A549 (cell line): ENCODE measurements around the gene CGREF1. TPM values are rescaled to one million over a fixed set of nuclear protein-coding genes. Genes with fewer than 3 reads are reported as not detected.

Experiments used
- ATAC-seq, 2 experiments: fragments of 200-7000 bp in 1 of 2; fragments of >200 bp in 1 of 2; cut with Nextera tagmentation in 1 of 2; cut with Tn5 transposase in 1 of 2; 3 replicates each; pipeline versions ENCODE4 v1.8.0 to v1.9.1; 2018 to 2020; ENCODE audit warnings: mild to moderate bottlenecking in 1 of 2, moderate library complexity in 1 of 2
- CTCF ChIA-PET: fragments of 300-600 bp; sonication (Branson Sonifier 250); formaldehyde crosslinking; extraction: SDS; loops from one replicate; lab custom pipeline; 2021; ENCODE audit warnings: antibody characterized with exemption, inconsistent platforms; lab: Yijun Ruan, JAX
- POLR2A ChIA-PET: fragments of 350-600 bp; formaldehyde crosslinking; extraction: SDS; loops from one replicate; lab custom pipeline; 2021; ENCODE audit warnings: antibody characterized with exemption, inconsistent platforms; lab: Yijun Ruan, JAX
- DNase-seq, 2 experiments: peaks; one replicate each; pipeline versions ENCODE4 v3.0.0 to v3.0.0-alpha.2; 2011 to 2016; ENCODE audit warnings: low read depth in 1 of 2, low spot score in 1 of 2
- FAIRE-seq: peaks from 2 replicates; lab custom pipeline; 2011; peaks lifted over from hg19 to GRCh38; lab: Jason Lieb, UNC
- H3K27ac ChIP-seq, 2 experiments: fragments of >200 bp; sonication (Bioruptor Twin); formaldehyde crosslinking; 3 replicates each; pipeline ENCODE4 v1.5.1; 2016 to 2017
- H3K4me1 ChIP-seq: fragments of >200 bp; sonication (Bioruptor Twin); formaldehyde crosslinking; 3 replicates; pipeline ENCODE4 v1.6.1; 2016
- H3K4me2 ChIP-seq: fragments of >200 bp; sonication (Bioruptor Twin); formaldehyde crosslinking; 3 replicates; pipeline ENCODE4 v1.6.1; 2016
- H3K4me3 ChIP-seq: fragments of >200 bp; sonication (Bioruptor Twin); formaldehyde crosslinking; 3 replicates; pipeline ENCODE4 v1.5.1; 2016
- H3K9me3 ChIP-seq: fragments of >200 bp; sonication (Bioruptor Twin); formaldehyde crosslinking; 3 replicates; pipeline ENCODE4 v1.6.1; 2016
- ATOH8 ChIP-seq: fragments of 250-450 bp; sonication (Bioruptor Pico); IDR thresholded peaks from 2 replicates; pipeline ENCODE4 v1.5.0; 2020; ENCODE audit warnings: low read depth, mild to moderate bottlenecking, moderate library complexity
- BCL3 ChIP-seq: fragments of >200 bp; sonication (Bioruptor Twin); formaldehyde crosslinking; IDR thresholded peaks from 3 replicates; pipeline ENCODE4 v1.6.1; 2016
- CHD4 ChIP-seq: fragments of 200-600 bp; sonication (generic); IDR thresholded peaks from 2 replicates; pipeline ENCODE4 v1.6.1; 2016; ENCODE audit warnings: antibody characterized with exemption, mild to moderate bottlenecking, borderline replicate concordance
- E2F6 ChIP-seq: IDR thresholded peaks from 2 replicates; pipeline ENCODE4 v1.6.1; 2012; ENCODE audit warnings: low read depth, borderline replicate concordance
- FOSB ChIP-seq: fragments of 250-450 bp; sonication (Bioruptor Pico); IDR thresholded peaks from 2 replicates; pipeline ENCODE4 v1.5.0; 2020; ENCODE audit warnings: mild to moderate bottlenecking, moderate library complexity
- HDAC2 ChIP-seq: fragments of 200-600 bp; sonication (generic); IDR thresholded peaks from 2 replicates; pipeline ENCODE4 v1.6.1; 2016
- HES2 ChIP-seq: fragments of >200 bp; sonication (Bioruptor Twin); formaldehyde crosslinking; IDR thresholded peaks from 2 replicates; pipeline ENCODE4 v1.6.1; 2016
- HMGXB4 ChIP-seq: fragments of 250-450 bp; sonication (Bioruptor Pico); IDR thresholded peaks from 2 replicates; pipeline ENCODE4 v1.5.0; 2021; ENCODE audit warnings: mild to moderate bottlenecking, moderate library complexity, borderline replicate concordance
- HOXB13 ChIP-seq: fragments of 250-450 bp; sonication (Bioruptor Pico); IDR thresholded peaks from 2 replicates; pipeline ENCODE4 v1.5.0; 2020; ENCODE audit warnings: low read depth, mild to moderate bottlenecking, moderate library complexity
- JUNB ChIP-seq: fragments of >200 bp; sonication (Bioruptor Twin); formaldehyde crosslinking; IDR thresholded peaks from 2 replicates; pipeline ENCODE4 v1.6.1; 2016
- KDM1A ChIP-seq: fragments of 200-600 bp; sonication (generic); IDR thresholded peaks from 2 replicates; pipeline ENCODE4 v1.6.1; 2016; ENCODE audit warnings: low read depth, mild to moderate bottlenecking
- MAZ ChIP-seq: fragments of 150-350 bp; IDR thresholded peaks from 2 replicates; pipeline ENCODE4 v1.6.1; 2014; ENCODE audit warnings: antibody characterized with exemption, low read depth, low read length, borderline replicate concordance
- NPAS2 ChIP-seq: fragments of 250-450 bp; sonication (Bioruptor Pico); IDR thresholded peaks from 2 replicates; pipeline ENCODE4 v1.8.0; 2022; ENCODE audit warnings: mild to moderate bottlenecking, moderate library complexity, borderline replicate concordance
- NR3C1 ChIP-seq: fragments of >200 bp; sonication (Bioruptor Twin); formaldehyde crosslinking; IDR thresholded peaks from 3 replicates; pipeline ENCODE4 v1.6.1; 2017
- PHF8 ChIP-seq: fragments of 200-600 bp; sonication (generic); IDR thresholded peaks from 2 replicates; pipeline ENCODE4 v1.6.1; 2016; ENCODE audit warnings: low read depth, mild to moderate bottlenecking, antibody characterized with exemption, moderate library complexity, borderline replicate concordance
- RARB ChIP-seq: fragments of 250-450 bp; sonication (Bioruptor Pico); IDR thresholded peaks from 2 replicates; pipeline ENCODE4 v1.8.0; 2021; ENCODE audit warnings: mild to moderate bottlenecking, moderate library complexity
- RCOR1 ChIP-seq: fragments of 150-350 bp; IDR thresholded peaks from 2 replicates; pipeline ENCODE4 v1.6.1; 2014; ENCODE audit warnings: antibody characterized with exemption, low read length, low read depth
- REST ChIP-seq: fragments of 200-600 bp; sonication (generic); IDR thresholded peaks from 2 replicates; pipeline ENCODE4 v1.6.1; 2016; ENCODE audit warnings: antibody characterized with exemption, mild to moderate bottlenecking, moderate library complexity
- TFCP2L1 ChIP-seq: fragments of 250-450 bp; sonication (Bioruptor Pico); IDR thresholded peaks from 2 replicates; pipeline ENCODE4 v1.5.0; 2021; ENCODE audit warnings: mild to moderate bottlenecking
- ZSCAN20 ChIP-seq: fragments of 250-450 bp; sonication (Bioruptor Pico); IDR thresholded peaks from 2 replicates; pipeline ENCODE4 v1.8.0; 2022; ENCODE audit warnings: mild to moderate bottlenecking, moderate library complexity
- WGBS: methylation state at CpG from one replicate; pipeline ENCODE4 v1.1.6; 2017; ENCODE audit errors: missing lambda C conversion rate; 5-methylcytosine and 5-hydroxymethylcytosine counted together
- polyA plus RNA-seq, 4 experiments: library from polyadenylated mRNA; depleted of rRNA in 3 of 4; stranded (reverse); fragments of >200 nt; fragmentation: RNase III in 1 of 4; extraction: RNeasy Plus Mini Kit Qiagen cat#74134 plus additional on column Dnase treatment in 1 of 4; gene quantifications; 2 replicates in 3 of 4; 3 replicates in 1 of 4; pipeline ENCODE4 v1.2.3, GENCODE V29; 2011 to 2017

Gene CGREF1
- polyA plus RNA-seq, 2 of the 4 experiments (the other 2 are of a cell fraction): 5.1 to 5.8 TPM

- POLR2A ChIA-PET: no interaction called here
- H3K4me3 ChIP-seq: peak overlapping the region; percentile 56
- WGBS: 74% methylated on average over 12 of the region's 14 CpGs
- CTCF ChIA-PET: interaction anchor here (0.9 to 3.4 kb wide), 5 partner anchors 14 to 272 kb away, joined by 3 to 14 read pairs (median 3); no protein-coding TSS in a partner anchor
- peak overlapping the region; percentile 86 for H3K4me2 ChIP-seq
- TF ChIP-seq FOSB (no peak), KDM1A (no peak), TFCP2L1 (CRISPR knock-in tag) (no peak), PHF8 (no peak), JUNB (no peak), HDAC2 (no peak), HOXB13 (CRISPR knock-in tag) (no peak), E2F6 (no peak), NPAS2 (no peak), ZSCAN20 (no peak), HES2 (no peak), RCOR1 (no peak), HMGXB4 (no peak), REST (no peak), NR3C1 (no peak), CHD4 (no peak), ATOH8 (CRISPR knock-in tag) (no peak), MAZ (no peak), RARB (CRISPR knock-in tag) (no peak), BCL3 (no peak)
- H3K9me3 ChIP-seq: no peaks in the 10 kb centered on the region
- no peak for DNase-seq
- peak overlapping the region; percentile 71 to 88; a peak in 5 of 6 replicates for H3K27ac ChIP-seq
- no peak for FAIRE-seq
- H3K4me1 ChIP-seq: 0 out of 3 replicates have a peak, but pooled peaks cover 4% of the 10 kb centered on the region
- peak; percentile 11 to 16; a peak in 3 of 6 replicates for ATAC-seq
Observed at GRCh38 chr2:27117995-27118524, 868 bp downstream of the CGREF1 start.
